GM23338 (cell line): ENCODE results near the gene SLC44A1. TPM values are rescaled to one million over a fixed set of nuclear protein-coding genes. Genes with fewer than 3 reads are reported as not detected.

Experiments
- ATAC-seq: fragments of 200-7000 bp; cut with Tn5 transposase; 3 replicates; pipeline ENCODE4 v1.9.1; 2020
- DNase-seq: peaks from one replicate; pipeline ENCODE4 v3.0.0-alpha.2; 2015; ENCODE audit warnings: low spot score
- H2AFZ ChIP-seq: fragments of 200-600 bp; sonication (generic); 2 replicates; pipeline ENCODE4 v1.8.0; 2016; ENCODE audit warnings: antibody characterized with exemption, mild to moderate bottlenecking, moderate library complexity
- H3F3A ChIP-seq: fragments of 200-600 bp; sonication (generic); replicated peaks from 2 replicates; pipeline ENCODE4 v1.8.0; 2017; ENCODE audit warnings: antibody characterized with exemption, mixed run types, low read depth
- H3K27ac ChIP-seq: fragments of 200-600 bp; sonication (generic); 2 replicates; pipeline ENCODE4 v1.6.1; 2016; ENCODE audit warnings: low read depth
- H3K27me3 ChIP-seq: fragments of 200-600 bp; sonication (generic); 2 replicates; pipeline ENCODE4 v1.8.0; 2016; ENCODE audit warnings: mild to moderate bottlenecking, mixed run types, moderate library complexity; ENCODE audit not compliant: insufficient read depth
- H3K36me3 ChIP-seq: fragments of 200-600 bp; sonication (generic); 2 replicates; pipeline ENCODE4 v1.8.0; 2016; ENCODE audit warnings: mild to moderate bottlenecking; ENCODE audit not compliant: insufficient read depth
- H3K4me1 ChIP-seq: fragments of 200-600 bp; sonication (generic); 2 replicates; pipeline ENCODE4 v1.8.0; 2016; ENCODE audit warnings: mild to moderate bottlenecking, moderate library complexity; ENCODE audit not compliant: insufficient read depth
- H3K4me2 ChIP-seq: fragments of 200-600 bp; sonication (generic); 2 replicates; pipeline ENCODE4 v1.7.1; 2017; ENCODE audit warnings: mixed run types
- H3K4me3 ChIP-seq: fragments of 200-600 bp; sonication (generic); 2 replicates; pipeline ENCODE4 v1.6.1; 2016; ENCODE audit warnings: mixed run types
- H3K79me2 ChIP-seq: fragments of 200-600 bp; sonication (generic); replicated peaks from 2 replicates; pipeline ENCODE4 v1.8.0; 2017; ENCODE audit warnings: mild to moderate bottlenecking; ENCODE audit not compliant: insufficient read depth
- H3K9me2 ChIP-seq: fragments of 200-600 bp; sonication (generic); 2 replicates; pipeline ENCODE4 v1.8.0; 2017; ENCODE audit not compliant: insufficient read depth
- H4K20me1 ChIP-seq: fragments of 200-600 bp; sonication (generic); replicated peaks from 2 replicates; pipeline ENCODE4 v1.8.0; 2017; ENCODE audit warnings: mild to moderate bottlenecking; ENCODE audit not compliant: insufficient read depth
- H3K27ac Mint-ChIP-seq: 2 replicates; pipeline ENCODE4 v1.8.0; 2020; ENCODE audit warnings: inconsistent platforms, mild to moderate bottlenecking, moderate library complexity, mixed read lengths
- H3K27me3 Mint-ChIP-seq: 3 replicates; pipeline ENCODE4 v1.8.0; 2022; ENCODE audit warnings: low read depth, mild to moderate bottlenecking, moderate library complexity, mixed read lengths, inconsistent platforms; ENCODE audit not compliant: insufficient read depth, poor library complexity
- H3K36me3 Mint-ChIP-seq: 3 replicates; pipeline ENCODE4 v1.8.0; 2021; ENCODE audit warnings: low read depth, mild to moderate bottlenecking, inconsistent platforms, moderate library complexity, mixed read lengths
- H3K4me1 Mint-ChIP-seq: 3 replicates; pipeline ENCODE4 v1.8.0; 2020; ENCODE audit warnings: mild to moderate bottlenecking, inconsistent platforms, mixed read lengths
- H3K4me3 Mint-ChIP-seq: 3 replicates; pipeline ENCODE4 v1.8.0; 2021; ENCODE audit warnings: moderate library complexity, mild to moderate bottlenecking, inconsistent platforms, mixed read lengths
- H3K9me3 Mint-ChIP-seq: 3 replicates; pipeline ENCODE4 v1.8.0; 2020; ENCODE audit warnings: moderate library complexity, mild to moderate bottlenecking, inconsistent platforms, mixed read lengths
- ETS1 ChIP-seq: IDR thresholded peaks from 2 replicates; pipeline ENCODE4 v1.6.1; 2016; ENCODE audit warnings: antibody characterized with exemption
- EZH2 ChIP-seq: fragments of 200-600 bp; sonication (generic); IDR thresholded peaks from one replicate; pipeline ENCODE4 v1.8.0; 2017; ENCODE audit warnings: antibody characterized with exemption, mild to moderate bottlenecking, low read depth; ENCODE audit not compliant: unreplicated experiment
- EZH2phosphoT487 ChIP-seq: fragments of 200-600 bp; sonication (generic); IDR thresholded peaks from one replicate; pipeline ENCODE4 v1.8.1; 2018; ENCODE audit warnings: antibody characterized with exemption; ENCODE audit not compliant: unreplicated experiment
- JUNB ChIP-seq: IDR thresholded peaks from one replicate; pipeline ENCODE4 v1.6.1; 2016; ENCODE audit warnings: antibody characterized with exemption; ENCODE audit not compliant: unreplicated experiment
- NANOG ChIP-seq: IDR thresholded peaks from 2 replicates; pipeline ENCODE4 v1.6.1; 2016; ENCODE audit warnings: antibody characterized with exemption, borderline replicate concordance
- POLR2AphosphoS5 ChIP-seq: IDR thresholded peaks from 2 replicates; pipeline ENCODE4 v1.6.1; 2016; ENCODE audit warnings: antibody characterized with exemption, low read depth
- STAT1 ChIP-seq: IDR thresholded peaks from one replicate; pipeline ENCODE4 v1.6.1; 2016; ENCODE audit warnings: antibody characterized with exemption; ENCODE audit not compliant: unreplicated experiment
- ZNF114 ChIP-seq: fragments of 250-450 bp; sonication (Bioruptor Pico); IDR thresholded peaks from 2 replicates; pipeline ENCODE4 v1.5.0; 2020; ENCODE audit warnings: mild to moderate bottlenecking, moderate library complexity
- ZNF331 ChIP-seq: fragments of 250-450 bp; sonication (Bioruptor Pico); IDR thresholded peaks from 2 replicates; pipeline ENCODE4 v1.5.0; 2020; ENCODE audit warnings: low read depth, mild to moderate bottlenecking, moderate library complexity
- ZNF462 ChIP-seq: fragments of 250-450 bp; sonication (Bioruptor Pico); IDR thresholded peaks from 2 replicates; pipeline ENCODE4 v1.5.0; 2020; ENCODE audit warnings: mild to moderate bottlenecking, moderate library complexity
- polyA plus RNA-seq: library from polyadenylated mRNA; unstranded; fragments of >200 nt; fragmentation: Nextera tagmentation; extraction: Ambion mirVana; gene quantifications from 2 replicates; pipeline ENCODE4 v1.2.1, GENCODE V29; 2016
- total RNA-seq: library from RNA; depleted of rRNA; stranded (reverse); fragments of >200 nt; shearing (Covaris generic); gene quantifications from 2 replicates; pipeline ENCODE4 v1.2.3, GENCODE V29; 2014
- TF ChIP-seq, protein P1 (sequence below), 2 experiments: fragments of 200-600 bp in 1 of 2; sonication (generic) in 1 of 2; conservative IDR thresholded peaks; 2 replicates each; pipeline versions ENCODE4 v1.5.1 to v1.6.1; 2016 to 2017; ENCODE audit warnings: antibody characterized with exemption in 2 of 2, low read depth in 2 of 2, mild to moderate bottlenecking in 2 of 2, moderate library complexity in 1 of 2

Gene SLC44A1
- total and polyA plus RNA-seq, 2 experiments from 2014 or later = 14.9 to 75.0 TPM

GRCh38 chr9:105242557-105242956 lies 1.9 kb upstream of the SLC44A1 start:
- Mint-ChIP-seq H3K27ac (peak overlapping the region; percentile 50; the same call in 1 of the 2 replicates), H3K4me3 (peak overlapping the region; percentile 68), H3K27me3 (peaks cover 1% of the 10 kb centered on the region), H3K4me1 (peaks cover 58% of the 10 kb centered on the region), H3K9me3 (no peaks in the 10 kb centered on the region), H3K36me3 (no peaks in the 10 kb centered on the region)
- Histone ChIP-seq H3K4me2 (peak overlapping the region; percentile 84), H3F3A (no peaks in the 10 kb centered on the region; the same call in 1 of the 2 replicates), H3K9me2 (no peaks in the 10 kb centered on the region), H3K27ac (peak overlapping the region; percentile 48; the same call in 1 of the 2 replicates), H3K27me3 (no peaks in the 10 kb centered on the region), H3K4me1 (peaks cover 55% of the 10 kb centered on the region), H3K36me3 (no peaks in the 10 kb centered on the region), H3K4me3 (peak overlapping the region; percentile 84), H2AFZ (no peak overlapping the region), H3K79me2 (peaks cover 22% of the 10 kb centered on the region), H4K20me1 (no peaks in the 10 kb centered on the region)
- DNase-seq (no peak), ATAC-seq (no peak)
- TF ChIP-seq EZH2 (no peak), ETS1 (no peak), STAT1 (no peak), ZNF114 (no peak)

GRCh38 chr9:105243015-105243686 lies 1.3 kb upstream of the SLC44A1 start:
- Mint-ChIP-seq H3K27me3 (peaks cover 1% of the 10 kb centered on the region), H3K4me1 (peaks cover 64% of the 10 kb centered on the region), H3K36me3 (no peaks in the 10 kb centered on the region), H3K27ac (peak overlapping the region; percentile 50), H3K9me3 (no peaks in the 10 kb centered on the region), H3K4me3 (peak overlapping the region; percentile 68)
- ATAC-seq = no peak
- peaks cover 28% of the 10 kb centered on the region for H3K79me2 ChIP-seq
- no peaks in the 10 kb centered on the region for H3K27me3 ChIP-seq
- peaks cover 61% of the 10 kb centered on the region for H3K4me1 ChIP-seq
- H2AFZ ChIP-seq = no peak overlapping the region
- peak overlapping the region; percentile 84 for H3K4me3 ChIP-seq
- H4K20me1 ChIP-seq = no peaks in the 10 kb centered on the region
- H3K27ac ChIP-seq = peak overlapping the region; percentile 90; the same call in 1 of the 2 replicates
- no peaks in the 10 kb centered on the region; the same call in 1 of the 2 replicates for H3F3A ChIP-seq
- H3K4me2 ChIP-seq = peak overlapping the region; percentile 84
- no peaks in the 10 kb centered on the region for H3K9me2 ChIP-seq
- H3K36me3 ChIP-seq = no peaks in the 10 kb centered on the region
- DNase-seq = peak; percentile 48
- TF ChIP-seq, protein P1, sequence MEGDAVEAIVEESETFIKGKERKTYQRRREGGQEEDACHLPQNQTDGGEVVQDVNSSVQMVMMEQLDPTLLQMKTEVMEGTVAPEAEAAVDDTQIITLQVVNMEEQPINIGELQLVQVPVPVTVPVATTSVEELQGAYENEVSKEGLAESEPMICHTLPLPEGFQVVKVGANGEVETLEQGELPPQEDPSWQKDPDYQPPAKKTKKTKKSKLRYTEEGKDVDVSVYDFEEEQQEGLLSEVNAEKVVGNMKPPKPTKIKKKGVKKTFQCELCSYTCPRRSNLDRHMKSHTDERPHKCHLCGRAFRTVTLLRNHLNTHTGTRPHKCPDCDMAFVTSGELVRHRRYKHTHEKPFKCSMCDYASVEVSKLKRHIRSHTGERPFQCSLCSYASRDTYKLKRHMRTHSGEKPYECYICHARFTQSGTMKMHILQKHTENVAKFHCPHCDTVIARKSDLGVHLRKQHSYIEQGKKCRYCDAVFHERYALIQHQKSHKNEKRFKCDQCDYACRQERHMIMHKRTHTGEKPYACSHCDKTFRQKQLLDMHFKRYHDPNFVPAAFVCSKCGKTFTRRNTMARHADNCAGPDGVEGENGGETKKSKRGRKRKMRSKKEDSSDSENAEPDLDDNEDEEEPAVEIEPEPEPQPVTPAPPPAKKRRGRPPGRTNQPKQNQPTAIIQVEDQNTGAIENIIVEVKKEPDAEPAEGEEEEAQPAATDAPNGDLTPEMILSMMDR (conservative IDR thresholded peaks at IDR 0.05; ENCODE audit: low read depth in 2 of 2) = no peak
- TF ChIP-seq ZNF114 (no peak), NANOG (no peak), STAT1 (no peak), ZNF462 (CRISPR knock-in tag) (no peak), ETS1 (no peak), POLR2AphosphoS5 (no peak), EZH2phosphoT487 (no peak), ZNF331 (CRISPR knock-in tag) (no peak), EZH2 (no peak), JUNB (no peak)
